ENCODE results near the gene HOXC13.

Gene HOXC13

GRCh38 chr12:53930591-53931255, 7.9 kb upstream of the HOXC13 start:
- DNase-seq (ENCODE audit: low spot score): no peak
- TF ChIP-seq CTCF (IDR thresholded peaks at IDR 0.05; ENCODE audit: extremely low read depth, insufficient read depth, missing control alignments): no peak
- in situ Hi-C loops (cut with MboI; ENCODE audit: low pct_unique_long_range_greater_than_20kb, low sequenced_read_pairs, unreplicated experiment): loop anchor here (25.0 kb wide), 1 partner anchor 107 kb away; the partner anchor contains the start of genes HOXC5 and HOXC6

- no peak for TF ChIP-seq CTCF (IDR thresholded peaks at IDR 0.05; ENCODE audit: extremely low read depth, insufficient read depth, missing control alignments)
- in situ Hi-C loops (cut with MboI; ENCODE audit: low pct_unique_long_range_greater_than_20kb, low sequenced_read_pairs, unreplicated experiment): loop anchor here (25.0 kb wide), 1 partner anchor 105 kb away; the partner anchor contains the start of genes HOXC5 and HOXC6
- no peak for DNase-seq (ENCODE audit: low spot score)
These were observed 6.6 kb upstream of the HOXC13 start for GRCh38 chr12:53931844-53932581.

- in situ Hi-C loops (cut with MboI; ENCODE audit: low pct_unique_long_range_greater_than_20kb, low sequenced_read_pairs, unreplicated experiment): loop anchor here (25.0 kb wide), 1 partner anchor 104 kb away; the partner anchor contains the start of genes HOXC5 and HOXC6
These were observed 5.7 kb upstream of the HOXC13 start for GRCh38 chr12:53932915-53933314.

GRCh38 chr12:53935383-53936341, 3.0 kb upstream of the HOXC13 start:
- no peak for TF ChIP-seq CTCF (IDR thresholded peaks at IDR 0.05; ENCODE audit: extremely low read depth, insufficient read depth, missing control alignments)
- no peak for DNase-seq (ENCODE audit: low spot score)
- in situ Hi-C loops (cut with MboI; ENCODE audit: low pct_unique_long_range_greater_than_20kb, low sequenced_read_pairs, unreplicated experiment): loop anchor here (25.0 kb wide), 1 partner anchor 102 kb away; the partner anchor contains the start of genes HOXC5 and HOXC6

More at GRCh38 chr12:53932915-53933314, 5.7 kb upstream of the HOXC13 start:
- no peak for TF ChIP-seq CTCF (IDR thresholded peaks at IDR 0.05; ENCODE audit: extremely low read depth, insufficient read depth, missing control alignments)
- DNase-seq (ENCODE audit: low spot score): no peak

- in situ Hi-C loops (cut with MboI; ENCODE audit: low pct_unique_long_range_greater_than_20kb, low sequenced_read_pairs, unreplicated experiment): loop anchor here (25.0 kb wide), 1 partner anchor 100 kb away; the partner anchor contains the start of genes HOXC5 and HOXC6
- no peak for DNase-seq (ENCODE audit: low spot score)
- no peak for TF ChIP-seq CTCF (IDR thresholded peaks at IDR 0.05; ENCODE audit: extremely low read depth, insufficient read depth, missing control alignments)
These were observed 1.5 kb upstream of the HOXC13 start for GRCh38 chr12:53937099-53937498.

Measured in GM13977 (cell line).